ENCODE data around the gene HAS3.

DNA sequence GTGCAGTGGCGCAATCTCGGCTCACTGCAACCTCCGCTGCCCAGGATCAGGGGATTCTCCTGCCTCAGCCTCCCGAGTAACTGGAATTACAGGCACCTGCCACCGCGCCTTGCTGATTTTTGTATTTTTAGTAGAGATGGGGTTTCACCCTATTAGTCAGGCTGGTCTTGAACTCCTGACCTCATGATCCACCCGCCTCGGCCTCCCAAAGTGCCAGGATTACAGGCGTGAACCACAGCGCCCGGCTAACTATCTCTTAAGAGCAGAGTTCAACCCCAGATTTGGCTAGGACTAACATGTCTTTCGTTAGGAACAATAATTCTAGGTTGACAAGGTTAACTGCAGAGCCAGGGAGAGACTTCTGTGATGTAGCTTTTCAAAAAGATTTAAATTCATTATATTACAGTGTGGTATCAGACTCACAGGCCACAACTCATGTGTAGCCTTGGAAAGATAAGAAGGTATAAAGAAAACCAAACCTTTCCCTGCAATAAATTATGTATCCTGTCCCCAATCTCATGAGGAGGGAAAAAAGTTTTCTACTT, 22.6 kb downstream of the HAS3 start:
- TF ChIP-seq, protein P1, sequence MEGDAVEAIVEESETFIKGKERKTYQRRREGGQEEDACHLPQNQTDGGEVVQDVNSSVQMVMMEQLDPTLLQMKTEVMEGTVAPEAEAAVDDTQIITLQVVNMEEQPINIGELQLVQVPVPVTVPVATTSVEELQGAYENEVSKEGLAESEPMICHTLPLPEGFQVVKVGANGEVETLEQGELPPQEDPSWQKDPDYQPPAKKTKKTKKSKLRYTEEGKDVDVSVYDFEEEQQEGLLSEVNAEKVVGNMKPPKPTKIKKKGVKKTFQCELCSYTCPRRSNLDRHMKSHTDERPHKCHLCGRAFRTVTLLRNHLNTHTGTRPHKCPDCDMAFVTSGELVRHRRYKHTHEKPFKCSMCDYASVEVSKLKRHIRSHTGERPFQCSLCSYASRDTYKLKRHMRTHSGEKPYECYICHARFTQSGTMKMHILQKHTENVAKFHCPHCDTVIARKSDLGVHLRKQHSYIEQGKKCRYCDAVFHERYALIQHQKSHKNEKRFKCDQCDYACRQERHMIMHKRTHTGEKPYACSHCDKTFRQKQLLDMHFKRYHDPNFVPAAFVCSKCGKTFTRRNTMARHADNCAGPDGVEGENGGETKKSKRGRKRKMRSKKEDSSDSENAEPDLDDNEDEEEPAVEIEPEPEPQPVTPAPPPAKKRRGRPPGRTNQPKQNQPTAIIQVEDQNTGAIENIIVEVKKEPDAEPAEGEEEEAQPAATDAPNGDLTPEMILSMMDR (IDR thresholded peaks at IDR 0.05) = no peak
- no peak for TF ChIP-seq POLR2A (IDR thresholded peaks at IDR 0.05)
